Right lobe of liver (tissue), 6 donors: ENCODE measurements around the gene BOD1L1. TPM values are rescaled to one million over a fixed set of nuclear protein-coding genes. Genes with fewer than 3 reads are reported as not detected.

Experiments used
- ATAC-seq, 4 donors: fragments of 200-7000 bp; cut with Tn5 transposase; one replicate each; pipeline ENCODE4 v1.9.1; 2020; ENCODE audit warnings: mild to moderate bottlenecking in 4 of 4, moderate library complexity in 4 of 4
- DNase-seq, 3 donors: peaks; one replicate each; pipeline ENCODE4 v3.0.0-alpha.2; 2020
- H3K27ac ChIP-seq, 3 donors: fragments of 200-600 bp; one replicate each; pipeline ENCODE4 v1.8.0; 2022
- H3K27me3 ChIP-seq, 2 donors: fragments of 200-600 bp; one replicate each; pipeline ENCODE4 v1.8.0; 2022
- H3K36me3 ChIP-seq, 4 donors: fragments of 200-600 bp; sonication (generic) in 1 of 4; one replicate each; pipeline versions ENCODE4 v1.5.1 to v1.8.0; 2017 to 2022; ENCODE audit warnings: control low read depth in 1 of 4
- H3K4me1 ChIP-seq, 4 donors: fragments of 200-600 bp; sonication (generic) in 1 of 4; one replicate each; pipeline versions ENCODE4 v1.5.1 to v1.8.0; 2017 to 2022; ENCODE audit warnings: control low read depth in 1 of 4
- H3K4me3 ChIP-seq, 3 donors: fragments of 200-600 bp; one replicate each; pipeline ENCODE4 v1.8.0; 2022
- H3K9me3 ChIP-seq, 4 donors: fragments of 200-600 bp; sonication (generic) in 1 of 4; one replicate each; pipeline versions ENCODE4 v1.5.1 to v1.8.0; 2017 to 2022; ENCODE audit warnings: control low read depth in 1 of 4
- POLR2A ChIP-seq: fragments of 450-650 bp; IDR thresholded peaks from one replicate; pipeline ENCODE4 v1.6.1; 2017; ENCODE audit warnings: antibody characterized with exemption, mild to moderate bottlenecking
- WGBS: methylation state at CpG from one replicate; pipeline ENCODE4 v1.1.6; 2018; ENCODE audit warnings: low coverage, low lambda C conversion rate; ENCODE audit not compliant: insufficient coverage; ENCODE audit errors: missing lambda C conversion rate; 5-methylcytosine and 5-hydroxymethylcytosine counted together
- intact Hi-C, 2 donors: fragments of 100-400 bp; cut with DNase I; formaldehyde crosslinking; loops; one replicate each; pipeline versions ENCODE4 v1.11.2 to v1.14.1; 2022
- total RNA-seq, 6 experiments: library from RNA; depleted of rRNA in 2 of 6; stranded (reverse); fragments of >200 nt in 2 of 6; fragmentation: NEBNext Ultra II Directional in 3 of 6; extraction: Animal tissue kit (Norgen Biotek cat#: 25700) in 3 of 6; gene quantifications; one replicate each; pipeline versions ENCODE4 v1.1.0 to v1.2.4, GENCODE V29; 2016 to 2023
- TF ChIP-seq, protein P1 (sequence below), 4 donors: fragments of 200-600 bp in 3 of 4; fragments of 450-650 bp in 1 of 4; IDR thresholded peaks; one replicate each; pipeline versions ENCODE4 v1.5.1 to v1.8.0; 2016 to 2022; ENCODE audit warnings: antibody characterized with exemption in 4 of 4, mild to moderate bottlenecking in 2 of 4
- donor health status: DM: no; HTN: yes; CAD: no.
- donor health status: DM: no; HTN: no; CAD: no.
- donor health status: DM: no; HTN: no; CAD: no.
- donor health status: DM: no; HTN: yes; CAD: no.
- donor health status: DM: no; HTN: yes; CAD: no.

The BOD1L1 gene
- total RNA-seq, 6 experiments from 2014 or later = 8.7 to 13.8 (median 11.6) TPM

GRCh38 chr4:13627178-13627605 is 333 bp downstream of the BOD1L1 start:
- Histone ChIP-seq H3K9me3 (no peaks in the 10 kb centered on the region), H3K27ac (peak overlapping the region in 2 of 3 donors; percentile 81 to 90), H3K4me3 (peak overlapping the region; percentile 47 to 85 (median 75)), H3K36me3 (no peaks in the 10 kb centered on the region), H3K4me1 (peaks cover 0 to 21% (median 10%) of the 10 kb centered on the region in 4 donors), H3K27me3 (no peaks in the 10 kb centered on the region)
- TF ChIP-seq POLR2A = no peak
- TF ChIP-seq, protein P1, sequence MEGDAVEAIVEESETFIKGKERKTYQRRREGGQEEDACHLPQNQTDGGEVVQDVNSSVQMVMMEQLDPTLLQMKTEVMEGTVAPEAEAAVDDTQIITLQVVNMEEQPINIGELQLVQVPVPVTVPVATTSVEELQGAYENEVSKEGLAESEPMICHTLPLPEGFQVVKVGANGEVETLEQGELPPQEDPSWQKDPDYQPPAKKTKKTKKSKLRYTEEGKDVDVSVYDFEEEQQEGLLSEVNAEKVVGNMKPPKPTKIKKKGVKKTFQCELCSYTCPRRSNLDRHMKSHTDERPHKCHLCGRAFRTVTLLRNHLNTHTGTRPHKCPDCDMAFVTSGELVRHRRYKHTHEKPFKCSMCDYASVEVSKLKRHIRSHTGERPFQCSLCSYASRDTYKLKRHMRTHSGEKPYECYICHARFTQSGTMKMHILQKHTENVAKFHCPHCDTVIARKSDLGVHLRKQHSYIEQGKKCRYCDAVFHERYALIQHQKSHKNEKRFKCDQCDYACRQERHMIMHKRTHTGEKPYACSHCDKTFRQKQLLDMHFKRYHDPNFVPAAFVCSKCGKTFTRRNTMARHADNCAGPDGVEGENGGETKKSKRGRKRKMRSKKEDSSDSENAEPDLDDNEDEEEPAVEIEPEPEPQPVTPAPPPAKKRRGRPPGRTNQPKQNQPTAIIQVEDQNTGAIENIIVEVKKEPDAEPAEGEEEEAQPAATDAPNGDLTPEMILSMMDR (IDR thresholded peaks at IDR 0.05) = no peak
- WGBS = 0% methylated on average over 8 of the region's 45 CpGs
- peak; percentile 31 to 59 (median 52) for DNase-seq
- intact Hi-C loops = no loop called here
- ATAC-seq = no peak

DNA sequence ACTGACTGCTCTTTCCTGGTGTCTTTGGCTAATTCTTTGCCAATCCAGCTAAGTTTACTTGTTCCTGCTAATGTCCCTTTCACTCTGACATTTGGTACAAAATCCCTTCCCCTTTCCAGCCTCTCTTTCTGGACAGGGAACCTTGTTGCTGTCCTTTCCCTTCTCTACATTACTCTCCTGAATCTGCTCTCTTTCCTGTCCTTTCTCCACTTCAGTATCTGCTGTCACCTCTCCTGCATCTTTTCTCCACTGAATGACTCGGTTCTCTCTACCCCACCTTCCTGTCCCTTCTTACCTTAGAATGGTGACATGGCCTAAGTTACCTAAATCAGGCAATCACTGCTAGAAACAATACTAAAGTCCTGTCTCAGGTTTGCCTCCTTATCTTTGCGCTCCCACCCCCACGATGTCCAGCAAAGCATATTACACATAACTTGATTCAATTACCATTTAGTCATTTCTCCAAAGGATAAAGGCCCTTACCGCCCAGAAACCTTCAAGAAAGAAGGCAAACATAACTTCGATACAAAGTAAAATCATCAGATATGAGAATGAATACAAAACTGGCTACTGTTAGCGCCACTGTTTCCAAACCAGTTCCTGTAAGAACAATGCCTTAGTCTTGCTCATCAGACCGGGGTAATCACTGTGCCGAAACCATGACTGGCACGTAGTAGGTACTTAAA is 890 bp downstream of the BOD1L1 start:
- H3K4me1 ChIP-seq = peaks cover 0 to 21% (median 10%) of the 10 kb centered on the region in 4 donors
- 1% methylated on average over 9 of the region's 9 CpGs for WGBS
- H3K27ac ChIP-seq = no peak overlapping the region
- intact Hi-C loops = no loop called here
- no peak for TF ChIP-seq POLR2A
- TF ChIP-seq, protein P1 (IDR thresholded peaks at IDR 0.05) = no peak
- no peaks in the 10 kb centered on the region for H3K27me3 ChIP-seq
- peak overlapping the region; percentile 47 to 85 (median 75) for H3K4me3 ChIP-seq
- no peaks in the 10 kb centered on the region for H3K9me3 ChIP-seq
- ATAC-seq (no peak), DNase-seq (no peak)
- no peaks in the 10 kb centered on the region for H3K36me3 ChIP-seq

- Histone ChIP-seq H3K27me3 (no peaks in the 10 kb centered on the region), H3K36me3 (peaks cover 0 to 41% (median 19%) of the 10 kb centered on the region in 4 donors), H3K4me1 (no peaks in the 10 kb centered on the region), H3K4me3 (no peak overlapping the region), H3K9me3 (no peaks in the 10 kb centered on the region), H3K27ac (no peak overlapping the region)
- ATAC-seq = no peak
- TF ChIP-seq POLR2A = no peak
- TF ChIP-seq, protein P1 (IDR thresholded peaks at IDR 0.05) = no peak
- DNase-seq = no peak
- intact Hi-C loops = no loop called here
- 100% methylated on average over 2 of the region's 2 CpGs for WGBS
Measured at GRCh38 chr4:13618212-13618806, 9.2 kb downstream of the BOD1L1 start.

- intact Hi-C loops = no loop called here
- no peaks in the 10 kb centered on the region for H3K4me1 ChIP-seq
- WGBS = 69% methylated on average over 3 of the region's 3 CpGs
- no peak for TF ChIP-seq POLR2A
- TF ChIP-seq, protein P1 (IDR thresholded peaks at IDR 0.05) = no peak
- no peaks in the 10 kb centered on the region for H3K9me3 ChIP-seq
- no peak overlapping the region for H3K4me3 ChIP-seq
- DNase-seq (no peak), ATAC-seq (no peak)
- no peak overlapping the region for H3K27ac ChIP-seq
- no peaks in the 10 kb centered on the region for H3K27me3 ChIP-seq
- H3K36me3 ChIP-seq = peaks cover 0 to 46% (median 24%) of the 10 kb centered on the region in 4 donors
Measured at GRCh38 chr4:13617801-13618200, 9.7 kb downstream of the BOD1L1 start.
